Measurements from ENCODE around the gene NOS2. TPM values are rescaled to one million over a fixed set of nuclear protein-coding genes. Genes with fewer than 3 reads are reported as not detected.
A peak's percentile ranks its signal among the peaks of the same experiment; 100 is the strongest.

NOS2 gene
- total and polyA plus RNA-seq, 4 donors: 0.16 to 0.48 (median 0.37) TPM

- intact Hi-C loops (cut with DNase I): no loop called here
- WGBS, 2 donors: 72 to 76% methylated on average over 9 of the region's 9 CpGs
- ATAC-seq (ENCODE audit: low FRiP score): no peak
- H3K4me1 ChIP-seq (ENCODE audit: control insufficient read depth in 1 of 2, insufficient read depth in 2 of 2, low read length in 2 of 2): no peaks in the 10 kb centered on the region
- H3K9me3 ChIP-seq (ENCODE audit: control insufficient read depth, low read length): no peaks in the 10 kb centered on the region
- H3K27ac ChIP-seq (ENCODE audit: low read depth in 1 of 2, low read length in 2 of 2): no peak overlapping the region
- H3K27me3 ChIP-seq (ENCODE audit: control insufficient read depth in 1 of 2, insufficient read depth in 2 of 2, low read length in 1 of 2): no peaks in the 10 kb centered on the region
- no peak for DNase-seq
- no peak overlapping the region for H3K4me3 ChIP-seq (ENCODE audit: low read length in 2 of 2)
- H3K36me3 ChIP-seq (ENCODE audit: control insufficient read depth in 1 of 2, insufficient read depth in 2 of 2, low read length in 1 of 2): no peaks in the 10 kb centered on the region
Measured at GRCh38 chr17:27783440-27784350, 16.6 kb downstream of the NOS2 start.

GRCh38 chr17:27782791-27783206 lies 17.5 kb downstream of the NOS2 start:
- H3K27me3 ChIP-seq (ENCODE audit: control insufficient read depth in 1 of 2, insufficient read depth in 2 of 2, low read length in 1 of 2): no peaks in the 10 kb centered on the region
- H3K4me3 ChIP-seq (ENCODE audit: low read length in 2 of 2): no peak overlapping the region
- intact Hi-C loops (cut with DNase I): no loop called here
- no peaks in the 10 kb centered on the region for H3K4me1 ChIP-seq (ENCODE audit: control insufficient read depth in 1 of 2, insufficient read depth in 2 of 2, low read length in 2 of 2)
- no peaks in the 10 kb centered on the region for H3K9me3 ChIP-seq (ENCODE audit: control insufficient read depth, low read length)
- WGBS, 2 donors: 90 to 92% methylated on average over 7 of the region's 7 CpGs
- no peak overlapping the region for H3K27ac ChIP-seq (ENCODE audit: low read depth in 1 of 2, low read length in 2 of 2)
- ATAC-seq (ENCODE audit: low FRiP score) (no peak), DNase-seq (peak in 1 of 2 donors; percentile 73)
- no peaks in the 10 kb centered on the region for H3K36me3 ChIP-seq (ENCODE audit: control insufficient read depth in 1 of 2, insufficient read depth in 2 of 2, low read length in 1 of 2)

DNA sequence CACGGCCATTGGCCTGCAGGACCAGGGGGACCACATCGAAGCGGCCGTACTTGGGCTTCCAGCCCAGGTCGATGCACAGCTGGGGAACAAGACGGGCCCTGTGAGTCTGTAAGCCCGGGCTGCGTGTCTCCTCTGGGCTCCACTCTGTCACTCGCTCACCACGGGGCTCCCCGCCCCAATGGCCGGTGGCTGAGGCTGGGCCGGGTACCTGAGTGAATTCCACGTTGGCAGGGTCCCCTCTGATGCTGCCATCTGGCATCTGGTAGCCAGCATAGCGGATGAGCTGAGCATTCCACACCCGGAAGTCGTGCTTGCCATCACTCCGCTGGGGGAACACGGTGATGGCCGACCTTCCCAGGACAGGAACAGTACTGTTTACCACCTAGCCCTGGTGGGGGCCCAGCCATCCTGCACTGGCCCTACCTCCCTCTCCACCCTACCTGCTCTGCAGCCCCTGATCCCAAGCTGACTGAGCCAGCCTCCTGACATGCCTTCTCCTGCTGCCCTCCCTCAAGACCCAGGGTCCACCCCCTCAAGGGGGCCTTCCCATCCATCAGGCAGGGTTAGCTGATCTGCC lies 19.4 kb downstream of the NOS2 start:
- no peaks in the 10 kb centered on the region for H3K9me3 ChIP-seq (ENCODE audit: control insufficient read depth, low read length)
- 92 to 94% methylated on average over 20 of the region's 20 CpGs for whole genome bisulfite sequencing, 2 donors
- no peak overlapping the region for H3K27ac ChIP-seq (ENCODE audit: low read depth in 1 of 2, low read length in 2 of 2)
- H3K36me3 ChIP-seq (ENCODE audit: control insufficient read depth in 1 of 2, insufficient read depth in 2 of 2, low read length in 1 of 2): no peaks in the 10 kb centered on the region
- ATAC-seq (ENCODE audit: low FRiP score) (no peak), DNase-seq (no peak)
- no peak overlapping the region for H3K4me3 ChIP-seq (ENCODE audit: low read length in 2 of 2)
- H3K27me3 ChIP-seq (ENCODE audit: control insufficient read depth in 1 of 2, insufficient read depth in 2 of 2, low read length in 1 of 2): no peaks in the 10 kb centered on the region
- H3K4me1 ChIP-seq (ENCODE audit: control insufficient read depth in 1 of 2, insufficient read depth in 2 of 2, low read length in 2 of 2): no peaks in the 10 kb centered on the region
- intact Hi-C loops (cut with DNase I): no loop called here

GRCh38 chr17:27780092-27780827 lies 20.1 kb downstream of the NOS2 start:
- H3K27me3 ChIP-seq (ENCODE audit: control insufficient read depth in 1 of 2, insufficient read depth in 2 of 2, low read length in 1 of 2): no peaks in the 10 kb centered on the region
- DNase-seq (no peak), ATAC-seq (ENCODE audit: low FRiP score) (no peak)
- H3K9me3 ChIP-seq (ENCODE audit: control insufficient read depth, low read length): no peaks in the 10 kb centered on the region
- H3K27ac ChIP-seq (ENCODE audit: low read depth in 1 of 2, low read length in 2 of 2): no peak overlapping the region
- intact Hi-C loops (cut with DNase I): no loop called here
- no peaks in the 10 kb centered on the region for H3K4me1 ChIP-seq (ENCODE audit: control insufficient read depth in 1 of 2, insufficient read depth in 2 of 2, low read length in 2 of 2)
- no peaks in the 10 kb centered on the region for H3K36me3 ChIP-seq (ENCODE audit: control insufficient read depth in 1 of 2, insufficient read depth in 2 of 2, low read length in 1 of 2)
- 80 to 83% methylated on average over 8 of the region's 8 CpGs for WGBS, 2 donors
- H3K4me3 ChIP-seq (ENCODE audit: low read length in 2 of 2): no peak overlapping the region

DNA sequence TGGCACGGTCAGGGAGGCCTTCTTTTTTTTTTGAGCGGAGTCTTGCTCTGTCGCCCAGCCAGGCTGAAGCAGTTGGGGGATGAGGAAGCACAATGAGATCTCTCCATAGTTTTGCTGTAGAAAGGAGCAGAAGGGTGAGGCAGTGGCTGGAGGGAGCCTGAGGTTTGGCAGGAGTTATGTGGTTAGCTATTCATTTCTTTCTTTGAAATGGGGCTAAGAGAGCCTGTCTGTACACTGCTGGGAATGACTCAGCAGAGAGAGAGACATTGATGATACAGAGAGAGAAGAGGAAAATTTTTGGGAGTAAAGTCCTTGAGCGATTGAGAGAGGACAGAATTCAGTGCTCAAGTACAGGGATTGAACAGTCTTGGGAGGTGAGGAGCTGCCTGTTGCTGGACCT lies 22.1 kb downstream of the NOS2 start:
- no peak overlapping the region for H3K4me3 ChIP-seq (ENCODE audit: low read length in 2 of 2)
- no peaks in the 10 kb centered on the region for H3K36me3 ChIP-seq (ENCODE audit: control insufficient read depth in 1 of 2, insufficient read depth in 2 of 2, low read length in 1 of 2)
- H3K27ac ChIP-seq (ENCODE audit: low read depth in 1 of 2, low read length in 2 of 2): no peak overlapping the region
- intact Hi-C loops (cut with DNase I): no loop called here
- DNase-seq (no peak), ATAC-seq (ENCODE audit: low FRiP score) (no peak)
- WGBS, 2 donors: 76 to 80% methylated on average over 4 of the region's 4 CpGs
- H3K9me3 ChIP-seq (ENCODE audit: control insufficient read depth, low read length): no peaks in the 10 kb centered on the region
- H3K27me3 ChIP-seq (ENCODE audit: control insufficient read depth in 1 of 2, insufficient read depth in 2 of 2, low read length in 1 of 2): no peaks in the 10 kb centered on the region
- H3K4me1 ChIP-seq (ENCODE audit: control insufficient read depth in 1 of 2, insufficient read depth in 2 of 2, low read length in 2 of 2): no peaks in the 10 kb centered on the region

DNA sequence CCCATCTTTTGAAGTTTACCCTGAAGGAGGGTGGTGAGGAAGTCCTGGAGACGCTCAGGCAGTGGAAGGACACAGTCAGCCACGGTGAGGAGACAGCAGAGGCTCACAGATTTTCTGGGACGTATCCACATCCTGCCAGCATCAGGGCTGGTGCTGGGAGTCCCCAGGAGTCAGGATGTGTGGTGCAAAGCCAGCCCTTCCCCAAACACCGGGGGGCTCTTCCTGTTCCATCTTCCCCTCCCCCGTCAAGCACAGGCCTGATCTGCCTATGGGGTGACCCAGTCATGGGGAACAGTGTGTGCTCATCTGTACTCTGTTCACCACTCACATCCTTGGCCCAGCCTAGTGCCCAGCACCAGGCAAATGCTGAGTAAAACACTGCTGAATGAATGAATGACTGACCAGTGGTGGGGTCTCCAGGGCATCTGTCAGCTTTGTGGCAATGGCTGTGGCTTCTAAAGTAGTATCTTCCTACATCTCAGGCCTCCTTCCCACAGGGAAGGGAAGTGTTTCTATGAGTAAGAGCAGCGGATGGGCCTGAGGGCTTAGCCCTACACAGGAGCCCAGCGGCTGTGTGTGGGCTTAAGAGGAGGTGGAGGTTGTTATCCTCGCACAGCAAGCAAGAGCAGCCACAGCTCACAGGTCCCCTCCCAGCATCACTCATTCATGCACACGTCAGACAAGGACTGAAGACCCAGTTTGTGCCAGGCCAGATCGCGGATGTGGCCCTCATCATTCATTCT lies 23.3 kb downstream of the NOS2 start:
- Histone ChIP-seq H3K27me3 (ENCODE audit: control insufficient read depth in 1 of 2, insufficient read depth in 2 of 2, low read length in 1 of 2) (no peaks in the 10 kb centered on the region), H3K4me3 (ENCODE audit: low read length in 2 of 2) (no peak overlapping the region), H3K27ac (ENCODE audit: low read depth in 1 of 2, low read length in 2 of 2) (no peak overlapping the region), H3K4me1 (ENCODE audit: control insufficient read depth in 1 of 2, insufficient read depth in 2 of 2, low read length in 2 of 2) (no peaks in the 10 kb centered on the region), H3K36me3 (ENCODE audit: control insufficient read depth in 1 of 2, insufficient read depth in 2 of 2, low read length in 1 of 2) (no peaks in the 10 kb centered on the region), H3K9me3 (ENCODE audit: control insufficient read depth, low read length) (no peaks in the 10 kb centered on the region)
- intact Hi-C loops (cut with DNase I): no loop called here
- ATAC-seq (ENCODE audit: low FRiP score) (no peak), DNase-seq (no peak)
- 72 to 75% methylated on average over 11 of the region's 11 CpGs for WGBS, 2 donors

GRCh38 chr17:27771586-27771985 lies 28.7 kb downstream of the NOS2 start:
- no peaks in the 10 kb centered on the region for H3K27me3 ChIP-seq (ENCODE audit: control insufficient read depth in 1 of 2, insufficient read depth in 2 of 2, low read length in 1 of 2)
- H3K27ac ChIP-seq (ENCODE audit: low read depth in 1 of 2, low read length in 2 of 2): no peak overlapping the region
- no peak overlapping the region for H3K4me3 ChIP-seq (ENCODE audit: low read length in 2 of 2)
- ATAC-seq (ENCODE audit: low FRiP score) (no peak), DNase-seq (no peak)
- no peaks in the 10 kb centered on the region for H3K4me1 ChIP-seq (ENCODE audit: control insufficient read depth in 1 of 2, insufficient read depth in 2 of 2, low read length in 2 of 2)
- no peaks in the 10 kb centered on the region for H3K36me3 ChIP-seq (ENCODE audit: control insufficient read depth in 1 of 2, insufficient read depth in 2 of 2, low read length in 1 of 2)
- intact Hi-C loops (cut with DNase I): no loop called here
- WGBS, 2 donors: 70 to 76% methylated on average over 9 of the region's 9 CpGs
- no peaks in the 10 kb centered on the region for H3K9me3 ChIP-seq (ENCODE audit: control insufficient read depth, low read length)

DNA sequence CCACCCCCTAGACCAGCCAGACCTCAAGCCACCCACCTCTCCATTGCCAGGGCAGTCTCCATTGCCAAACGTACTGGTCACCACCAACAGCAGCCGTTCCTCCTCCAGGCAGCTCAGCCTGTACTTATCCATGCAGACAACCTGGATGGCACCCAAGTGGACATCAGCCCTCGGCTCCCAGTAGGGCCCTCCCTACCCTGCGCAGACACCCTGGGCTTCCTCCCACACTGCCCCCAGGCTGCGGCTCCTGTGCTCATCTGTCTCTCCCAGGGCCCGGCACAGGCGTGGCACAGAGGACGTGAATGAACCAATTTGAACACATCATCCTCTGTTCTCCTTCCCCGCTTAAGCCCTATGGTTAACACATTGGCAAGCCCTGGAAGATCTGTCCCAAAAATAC lies 29.5 kb downstream of the NOS2 start:
- ATAC-seq (ENCODE audit: low FRiP score): no peak
- intact Hi-C loops (cut with DNase I): no loop called here
- no peaks in the 10 kb centered on the region for H3K9me3 ChIP-seq (ENCODE audit: control insufficient read depth, low read length)
- H3K36me3 ChIP-seq (ENCODE audit: control insufficient read depth in 1 of 2, insufficient read depth in 2 of 2, low read length in 1 of 2): no peaks in the 10 kb centered on the region
- no peaks in the 10 kb centered on the region for H3K4me1 ChIP-seq (ENCODE audit: control insufficient read depth in 1 of 2, insufficient read depth in 2 of 2, low read length in 2 of 2)
- H3K27ac ChIP-seq (ENCODE audit: low read depth in 1 of 2, low read length in 2 of 2): no peak overlapping the region
- WGBS, 2 donors: 84 to 90% methylated on average over 9 of the region's 9 CpGs
- DNase-seq: no peak
- H3K4me3 ChIP-seq (ENCODE audit: low read length in 2 of 2): no peak overlapping the region
- H3K27me3 ChIP-seq (ENCODE audit: control insufficient read depth in 1 of 2, insufficient read depth in 2 of 2, low read length in 1 of 2): no peaks in the 10 kb centered on the region

Measured in aorta (tissue), 5 donors.